Activated CD4-positive, CD25-positive, alpha-beta regulatory T cell treated with anti-CD3 and anti-CD28 coated beads, Interleukin-2, amount 50 U/mL, for 24 hours (primary cell): ENCODE measurements around the gene PDF.
"Not testable (repeated sequence)": the region's sequence is repeated elsewhere in the genome, so short reads cannot be mapped to it uniquely, and the experiment has no call there.

ENCODE experiments used
- ATAC-seq, 2 donors: fragments of 150-1000 bp; cut with Tn5 transposase; one replicate each; pipeline ENCODE4 v1.10.0; 2021; ENCODE audit warnings: mild to moderate bottlenecking in 1 of 2, moderate library complexity in 1 of 2

The PDF gene, protein sequence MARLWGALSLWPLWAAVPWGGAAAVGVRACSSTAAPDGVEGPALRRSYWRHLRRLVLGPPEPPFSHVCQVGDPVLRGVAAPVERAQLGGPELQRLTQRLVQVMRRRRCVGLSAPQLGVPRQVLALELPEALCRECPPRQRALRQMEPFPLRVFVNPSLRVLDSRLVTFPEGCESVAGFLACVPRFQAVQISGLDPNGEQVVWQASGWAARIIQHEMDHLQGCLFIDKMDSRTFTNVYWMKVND

DNA sequence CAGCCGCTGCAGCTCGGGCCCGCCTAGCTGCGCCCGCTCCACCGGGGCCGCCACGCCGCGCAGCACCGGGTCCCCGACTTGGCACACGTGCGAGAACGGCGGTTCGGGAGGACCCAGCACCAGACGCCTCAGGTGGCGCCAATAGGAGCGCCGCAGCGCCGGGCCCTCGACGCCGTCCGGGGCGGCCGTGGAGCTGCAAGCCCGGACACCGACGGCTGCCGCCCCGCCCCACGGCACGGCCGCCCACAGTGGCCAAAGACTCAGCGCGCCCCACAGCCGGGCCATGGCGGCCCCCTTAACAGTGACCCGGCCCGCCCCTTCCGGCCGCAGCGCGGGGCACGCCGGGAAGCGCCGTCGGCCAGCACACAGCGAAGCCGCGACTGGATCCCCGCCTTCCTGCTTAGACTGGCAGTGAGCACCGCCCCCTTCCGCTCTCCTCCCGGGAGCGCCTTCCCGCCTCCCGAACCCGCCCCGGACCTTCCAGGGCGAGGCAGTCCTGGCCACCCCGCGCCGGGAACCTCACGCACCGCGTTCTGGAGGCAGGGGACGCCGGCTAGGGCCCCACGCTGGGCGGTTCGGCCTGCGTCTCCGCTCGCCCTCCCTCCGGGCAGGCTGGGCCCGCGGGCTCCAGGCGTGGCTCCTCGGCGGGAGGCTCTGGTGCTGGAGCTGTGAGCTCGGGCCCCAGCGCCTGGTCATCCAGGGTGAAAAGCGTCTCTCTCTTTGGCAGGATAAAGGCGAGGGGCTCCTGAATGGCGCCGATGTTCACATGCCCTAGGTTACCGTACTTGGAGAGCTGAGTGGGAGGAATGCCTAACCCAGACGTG lies at the start of gene PDF:
Gene PDF, minus strand, starts transcription at position 303 of the 824 bp plus-strand sequence. Its CDS starts 18 bp downstream, at position 285.
- peak; percentile 97 to 98 for ATAC-seq

DNA sequence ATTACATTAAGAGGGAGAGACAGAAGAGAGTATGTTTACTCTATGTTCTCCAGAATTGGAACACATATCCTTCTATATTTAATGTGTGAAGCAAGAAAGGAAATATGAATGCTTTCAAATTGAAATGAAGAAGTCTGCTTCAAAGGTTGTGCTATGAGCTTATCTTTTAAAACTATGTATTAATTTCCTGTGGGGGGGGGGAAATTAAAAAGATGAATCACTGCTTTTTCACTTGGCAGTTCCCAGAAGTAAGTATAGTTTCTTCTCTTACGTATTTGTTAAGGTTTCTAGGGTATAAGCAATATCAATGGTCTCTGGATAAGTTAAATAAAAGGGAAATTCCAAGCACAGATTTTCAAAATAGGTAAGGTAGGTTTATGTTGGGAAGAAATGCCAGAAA lies 48.4 kb upstream of the PDF start:
- peak in 1 of 2 donors; percentile 45 for ATAC-seq

DNA sequence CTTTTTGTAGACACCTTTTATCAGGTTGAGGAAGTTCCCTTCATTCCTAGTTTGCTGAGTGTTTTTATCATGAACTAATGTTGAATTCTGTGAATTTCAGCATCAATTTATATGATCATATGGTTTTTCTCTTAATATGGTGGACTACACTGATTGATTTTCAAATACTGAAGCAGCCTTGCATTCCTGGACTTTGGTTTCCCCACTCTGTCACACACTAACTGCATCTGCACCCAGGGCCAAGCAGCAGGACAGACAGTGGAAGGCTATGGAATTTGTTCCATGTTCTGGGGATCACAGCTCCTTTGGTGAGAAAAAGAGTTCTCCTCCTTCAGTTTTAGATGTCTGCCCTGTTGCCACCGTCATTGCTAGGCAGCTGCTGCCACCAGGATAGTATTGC lies 47.6 kb upstream of the PDF start:
- no peak for ATAC-seq

DNA sequence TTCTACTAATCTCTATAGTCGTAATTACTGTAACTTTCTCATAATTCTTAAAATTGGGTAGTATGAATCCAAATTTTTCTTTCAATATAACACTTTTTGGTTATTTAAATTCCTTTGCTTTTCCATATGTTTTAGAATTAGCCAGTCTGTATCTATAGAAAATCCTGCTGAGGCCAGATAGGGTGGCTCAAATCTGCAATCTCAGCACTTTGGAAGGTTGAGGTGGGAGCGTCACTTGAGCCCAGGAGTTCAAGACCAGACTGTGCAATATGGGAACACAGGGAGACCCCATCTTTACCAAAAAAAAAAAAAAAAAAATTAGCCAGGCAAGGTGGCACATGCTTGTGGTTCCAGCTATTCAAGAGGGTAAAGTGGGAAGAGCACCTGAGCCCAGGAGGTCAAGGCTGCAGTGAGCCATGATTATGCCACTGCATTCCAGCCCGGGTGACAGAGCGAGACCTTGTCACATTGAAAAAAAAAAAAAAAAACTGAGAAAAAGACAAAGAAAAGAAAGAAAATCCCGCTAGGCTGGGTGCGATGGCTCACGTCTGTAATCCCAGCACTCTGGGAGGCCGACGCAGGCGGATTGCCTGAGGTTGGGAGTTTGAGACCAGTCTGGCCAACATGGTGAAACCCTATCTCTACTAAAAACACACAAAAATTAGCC lies 46.1 kb upstream of the PDF start:
- no peak for ATAC-seq

DNA sequence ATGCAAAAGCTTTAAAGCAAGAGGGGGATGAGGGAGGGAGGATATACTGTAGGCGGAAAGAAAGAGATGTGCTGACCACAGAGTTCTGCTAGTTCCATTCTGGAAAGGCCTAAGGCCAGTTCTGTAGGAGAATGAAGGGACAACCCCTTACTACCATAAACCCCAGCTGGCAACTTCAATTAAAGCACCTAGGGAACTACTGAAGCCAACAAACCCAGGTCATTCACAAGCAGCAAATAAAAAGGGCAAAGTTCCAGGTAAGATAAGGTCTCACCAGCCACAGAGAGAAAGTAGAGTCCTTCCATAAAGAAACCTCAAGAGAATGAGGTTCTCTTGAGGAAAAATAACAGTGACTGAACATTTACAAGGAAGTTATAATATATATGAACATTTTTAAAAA lies 42.6 kb upstream of the PDF start:
- no peak for ATAC-seq

DNA sequence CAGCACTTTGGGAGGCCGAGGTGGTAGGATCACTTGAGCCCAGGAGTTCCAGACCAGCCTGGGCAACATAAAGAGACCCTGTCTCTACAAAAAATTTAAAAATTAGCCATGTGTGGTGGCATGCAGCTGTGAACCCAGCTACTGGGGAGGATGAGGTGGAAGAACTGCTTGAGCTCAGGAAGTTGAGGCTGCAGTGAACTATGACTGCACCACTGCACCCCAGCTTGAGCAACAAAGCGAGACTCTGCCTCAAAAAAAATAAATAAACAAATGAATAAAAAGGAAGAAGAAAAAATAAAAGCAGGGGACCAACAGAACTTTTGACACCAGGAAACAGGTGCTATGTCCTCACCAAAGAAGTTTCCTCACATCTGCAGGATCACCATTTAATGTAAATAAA lies 41.2 kb upstream of the PDF start:
- ATAC-seq, result no peak

DNA sequence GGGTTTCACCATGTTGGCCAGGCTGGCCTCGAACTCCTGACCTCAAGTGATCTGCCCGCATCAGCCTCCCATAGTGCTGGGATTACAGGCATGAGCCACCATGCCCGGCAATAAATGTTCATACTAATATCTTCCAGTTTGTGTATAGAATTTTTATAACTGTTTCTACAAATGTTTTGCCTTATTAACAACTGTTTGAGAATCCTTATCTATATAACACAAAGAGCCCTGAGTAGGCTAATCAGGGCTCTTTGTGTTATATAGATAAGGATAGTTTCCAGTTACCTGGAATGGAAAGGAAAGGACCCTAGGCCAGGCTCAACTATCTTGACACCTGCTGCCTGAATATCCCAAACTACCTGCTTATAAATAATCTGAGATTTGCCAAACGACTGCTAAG lies 38.5 kb upstream of the PDF start:
- no peak for ATAC-seq

DNA sequence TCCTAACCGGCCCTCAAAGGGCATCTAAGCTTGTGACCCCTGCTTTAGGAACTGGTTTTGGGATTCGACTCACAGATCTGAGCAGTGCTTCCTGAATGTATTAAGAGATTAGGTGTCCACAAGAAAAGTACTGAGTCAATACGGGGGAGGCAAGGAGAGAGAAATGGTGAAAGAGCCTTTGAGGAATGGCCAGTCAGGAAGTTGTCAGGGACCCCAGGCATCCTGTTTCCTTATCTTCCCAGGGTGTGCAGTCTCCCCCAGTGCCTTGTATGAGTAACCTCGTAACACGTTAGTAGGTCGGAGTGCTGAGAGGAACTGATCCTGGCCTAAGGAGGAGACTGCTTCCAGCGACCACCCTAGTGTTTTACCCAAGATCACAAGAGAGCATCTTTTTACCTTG lies 37.6 kb upstream of the PDF start:
- no peak for ATAC-seq

DNA sequence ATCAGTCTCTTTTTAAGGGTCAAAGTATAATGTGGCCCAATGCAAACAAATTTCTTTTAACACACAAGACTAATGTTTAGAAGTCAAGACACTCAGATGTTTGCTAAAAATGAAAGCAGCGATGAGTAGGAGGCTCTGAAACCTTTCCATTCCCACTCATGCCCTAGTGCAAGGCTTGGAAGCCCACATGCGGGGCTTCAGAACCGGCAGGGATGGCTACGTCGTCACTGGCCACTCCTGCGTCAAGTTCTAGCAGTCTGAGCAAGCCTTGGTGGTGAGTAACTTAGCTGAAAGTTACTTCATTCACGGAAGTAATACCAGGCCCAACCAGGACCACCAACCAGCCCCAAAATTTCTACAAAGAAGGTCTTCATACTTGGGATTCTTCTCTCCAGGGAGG lies 36.0 kb upstream of the PDF start:
- ATAC-seq, result no peak

DNA sequence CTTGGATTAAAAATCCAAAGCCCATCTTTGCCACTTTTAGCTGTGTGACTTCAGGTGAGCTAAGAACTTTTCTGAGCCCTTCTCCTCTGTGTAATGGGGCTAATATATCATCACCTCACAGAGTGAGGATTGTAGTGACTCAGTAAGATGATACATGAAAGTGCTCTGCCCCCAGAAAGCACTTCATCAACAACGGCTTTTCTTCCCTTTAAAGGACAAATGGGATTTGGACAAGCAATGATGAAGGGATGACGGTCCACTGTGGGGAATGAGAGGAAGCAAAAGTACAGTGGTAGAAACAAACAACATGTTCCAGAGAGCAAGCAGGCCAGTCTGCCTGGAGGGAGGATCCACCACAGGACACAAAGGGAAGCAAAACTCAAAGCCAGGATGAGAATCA lies 35.5 kb upstream of the PDF start:
- no peak for ATAC-seq

DNA sequence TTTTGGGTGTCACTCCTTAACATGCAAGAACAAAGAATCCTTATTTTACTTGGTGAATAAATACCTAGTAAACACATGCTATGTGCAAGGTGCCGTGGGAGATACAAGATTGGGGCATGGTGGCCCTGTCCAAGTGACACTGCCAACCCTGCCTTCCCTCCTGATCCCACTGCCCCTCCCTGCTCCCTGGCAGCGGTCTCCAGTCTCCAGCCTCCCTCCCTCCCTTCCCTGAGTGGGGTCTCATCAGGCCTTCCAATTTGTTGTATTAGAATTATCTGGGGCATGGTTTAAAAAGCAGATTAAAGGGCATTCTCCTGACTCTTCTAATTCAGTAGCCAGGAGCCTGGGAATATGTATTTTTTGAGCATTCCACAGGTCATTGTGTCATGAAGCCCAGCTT lies 33.7 kb upstream of the PDF start:
- no peak for ATAC-seq

DNA sequence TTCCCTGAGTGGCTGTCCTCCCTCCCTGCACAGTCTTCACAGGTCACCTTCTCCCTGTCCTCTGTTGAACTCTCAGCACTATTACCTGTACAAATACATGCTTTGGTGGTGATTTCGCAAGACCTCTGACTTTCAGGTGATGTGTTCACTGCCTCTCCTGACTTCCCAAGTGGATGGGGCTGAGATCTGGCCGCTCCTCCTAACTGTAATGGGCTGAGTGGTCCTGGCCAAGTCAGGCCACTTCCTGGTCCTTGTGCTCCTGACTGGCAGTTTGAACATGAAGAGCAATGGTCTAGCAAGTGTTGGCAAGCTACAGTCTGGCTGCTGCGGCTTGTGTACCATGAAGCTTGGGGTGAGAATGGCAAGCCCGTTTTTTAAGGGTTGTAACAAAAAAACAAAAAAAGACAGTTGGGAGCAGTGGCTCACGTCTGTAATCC lies 32.9 kb upstream of the PDF start:
- ATAC-seq, result no peak

DNA sequence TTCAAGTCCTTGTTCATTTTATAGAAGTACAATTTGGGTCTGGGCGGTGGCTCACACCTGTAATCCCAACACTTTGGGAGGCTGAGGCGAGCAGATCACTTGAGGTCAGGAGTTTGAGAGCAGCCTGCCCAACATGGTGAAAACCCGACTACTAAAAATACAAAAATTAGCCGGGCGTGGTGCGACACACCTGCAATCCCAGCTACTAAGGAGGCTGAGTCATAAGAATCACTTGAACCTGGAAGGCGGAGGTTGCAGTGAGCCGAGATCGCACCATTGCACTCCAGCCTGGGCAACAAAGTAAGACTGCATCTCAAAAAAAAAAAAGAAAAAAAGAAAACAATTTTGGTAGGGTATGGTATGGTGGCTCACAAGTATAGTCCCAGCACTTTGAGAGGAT lies 29.7 kb upstream of the PDF start:
- ATAC-seq, result not testable (repeated sequence)

DNA sequence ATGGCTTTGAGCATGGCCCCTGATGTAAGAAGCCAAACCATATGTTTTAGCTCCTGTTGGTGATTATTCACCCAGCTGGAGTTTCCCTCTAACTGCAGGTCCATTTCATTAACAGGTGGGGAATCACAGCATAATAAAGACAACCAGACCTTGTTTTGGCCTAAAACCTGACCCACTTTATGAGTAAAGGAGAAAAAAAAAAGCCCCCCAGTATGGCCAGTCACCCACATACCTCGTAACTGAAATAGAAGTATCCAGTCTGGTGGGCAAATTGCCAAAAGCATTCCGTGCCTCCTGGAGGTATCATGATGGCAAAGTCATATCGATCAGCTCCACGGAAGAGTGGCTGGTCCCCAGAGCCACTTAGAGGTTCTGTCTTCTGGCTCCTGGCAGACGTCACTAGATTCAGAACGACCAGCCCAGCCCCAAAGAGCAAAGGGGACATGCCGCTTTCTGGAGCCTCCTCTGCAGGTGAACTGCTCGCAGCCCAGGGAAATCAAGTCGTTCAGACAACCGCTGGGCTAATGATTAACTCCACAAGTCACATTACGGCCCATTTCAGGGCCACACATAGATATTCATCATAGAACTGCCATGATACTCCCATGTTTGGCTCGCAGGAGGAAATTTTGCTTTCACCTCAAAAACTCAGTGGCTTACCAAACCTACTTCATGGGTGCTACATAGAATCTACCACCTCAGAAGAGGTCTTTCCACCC lies 21.1 kb upstream of the PDF start, which contains the start of gene TMED6:
Gene TMED6, minus strand, starts transcription at position 478 of the 719 bp plus-strand sequence. Its CDS starts 33 bp downstream, at position 445.
- no peak for ATAC-seq

DNA sequence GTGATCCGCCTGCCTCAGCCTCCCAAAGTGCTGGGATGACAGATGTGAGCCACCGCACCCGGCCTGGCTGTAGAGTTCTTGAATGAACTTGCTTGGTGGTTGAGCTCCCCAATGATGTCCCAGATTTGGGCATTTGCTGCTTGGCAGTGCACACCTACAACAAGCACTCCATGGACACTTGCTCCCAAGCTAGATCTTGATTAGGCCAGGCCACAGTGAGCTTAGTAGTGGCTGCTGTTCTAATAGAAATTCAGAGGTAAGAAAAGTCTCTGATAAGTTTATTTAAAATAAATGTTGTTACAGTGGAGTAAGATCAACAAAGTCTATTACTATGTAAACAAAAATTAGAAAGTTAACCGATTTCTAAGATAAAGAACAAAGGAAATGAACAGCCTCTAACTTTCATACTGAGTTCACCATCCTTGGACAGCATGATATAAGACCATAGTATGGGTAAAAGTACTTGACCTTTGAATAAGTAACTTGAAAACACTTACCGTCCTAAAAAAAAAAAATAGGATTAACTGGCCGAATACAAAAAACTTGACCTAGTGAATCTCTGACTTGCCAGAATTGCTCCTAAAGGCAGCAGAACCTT lies 20.2 kb upstream of the PDF start:
- ATAC-seq, result no peak

DNA sequence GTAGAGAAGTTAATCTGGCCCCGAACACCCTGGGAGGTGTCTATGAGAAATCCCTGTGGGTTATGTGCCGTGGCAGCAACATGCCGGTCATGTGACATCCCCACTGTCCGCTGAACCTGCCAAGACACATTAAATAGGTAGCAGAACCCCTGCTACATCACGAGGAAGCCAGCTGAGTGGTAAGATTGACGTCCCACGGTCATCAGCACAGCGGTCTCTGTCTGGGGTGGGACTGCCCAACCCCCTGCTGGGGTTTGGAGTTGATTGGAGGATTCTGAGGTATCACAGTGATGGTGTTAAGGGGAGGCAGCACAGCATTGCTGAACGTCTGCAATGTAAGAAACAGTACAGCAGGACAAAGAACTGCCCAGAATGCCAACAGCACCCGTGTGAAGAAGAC lies 19.1 kb upstream of the PDF start:
- no peak for ATAC-seq

DNA sequence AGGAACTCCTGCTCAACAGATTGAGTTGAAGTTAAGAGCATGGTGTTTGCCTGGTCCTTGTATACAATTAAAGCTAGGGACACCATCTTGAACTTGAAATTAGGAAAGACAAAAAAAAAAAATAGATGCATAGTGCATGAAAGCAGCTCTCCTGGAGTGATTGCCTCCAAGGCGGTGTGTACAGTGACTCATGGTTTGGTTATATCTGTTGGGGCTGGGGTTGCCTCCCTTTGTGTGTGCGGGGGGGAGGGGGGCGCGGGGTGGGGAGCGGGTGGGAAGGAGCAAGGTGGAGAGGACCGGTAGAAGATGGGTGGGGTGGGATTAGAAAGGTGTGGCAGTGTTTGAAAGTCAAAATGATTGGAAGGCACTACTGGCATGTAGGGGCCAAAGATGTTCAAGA lies 17.8 kb upstream of the PDF start:
- no peak for ATAC-seq

DNA sequence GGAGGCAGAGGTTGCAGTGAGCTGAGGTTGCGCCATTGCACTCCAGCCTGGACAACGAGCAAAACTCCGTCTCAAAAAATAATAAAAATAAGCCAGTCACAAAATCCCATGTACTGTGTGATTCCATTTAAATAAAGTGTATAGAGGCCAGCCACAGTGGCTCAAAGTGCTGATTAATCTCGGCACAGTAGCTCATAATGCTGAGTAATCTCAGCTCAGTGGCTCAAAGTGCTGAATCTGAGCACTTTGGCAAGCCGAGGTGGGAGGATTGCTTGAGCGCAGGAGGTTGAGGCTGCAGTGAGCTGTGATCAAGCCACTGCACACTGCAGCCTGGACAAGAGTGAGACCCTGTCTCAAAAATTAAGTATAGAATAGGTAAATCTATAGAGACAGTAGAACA lies 16.3 kb upstream of the PDF start:
- peak in 1 of 2 donors; percentile 19 for ATAC-seq

DNA sequence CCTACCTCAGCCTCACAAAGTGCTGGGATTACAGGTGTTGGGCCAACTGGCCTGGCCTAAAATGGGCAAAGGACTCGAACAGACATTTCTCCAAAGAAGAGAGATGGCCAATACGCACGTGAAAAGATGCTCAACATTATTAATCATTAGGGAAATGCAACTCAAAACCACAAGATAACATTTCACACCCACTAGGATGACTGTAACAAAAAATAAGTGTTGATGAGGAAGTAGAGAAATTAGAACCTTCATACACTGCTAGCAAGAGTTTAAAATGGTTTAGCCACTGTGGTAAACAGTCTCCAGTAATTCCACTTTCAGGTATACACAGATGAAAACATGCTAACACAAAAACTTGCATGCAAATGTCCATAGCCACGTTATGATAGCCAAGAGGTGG lies 15.5 kb upstream of the PDF start:
- ATAC-seq, result peak; percentile 29 to 46

DNA sequence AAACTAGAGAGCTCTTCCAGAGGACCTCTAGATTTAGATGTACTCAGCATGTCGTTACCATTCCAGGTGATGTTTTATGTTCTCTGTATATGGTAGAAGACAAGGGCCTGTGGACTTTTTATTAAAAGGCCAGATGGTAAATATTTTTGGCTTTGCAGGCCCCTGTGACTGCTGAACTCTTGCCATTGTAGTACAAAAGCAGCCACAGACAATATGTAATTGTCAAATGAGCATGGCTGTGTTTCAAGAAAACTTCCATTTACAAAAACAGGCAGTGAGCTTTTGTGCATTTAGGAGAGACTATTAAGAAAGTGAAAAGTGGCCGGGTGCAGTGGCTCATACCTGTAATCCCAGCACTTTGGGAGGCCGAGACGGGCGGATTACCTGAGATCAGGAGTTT lies 13.8 kb upstream of the PDF start:
- no peak for ATAC-seq

DNA sequence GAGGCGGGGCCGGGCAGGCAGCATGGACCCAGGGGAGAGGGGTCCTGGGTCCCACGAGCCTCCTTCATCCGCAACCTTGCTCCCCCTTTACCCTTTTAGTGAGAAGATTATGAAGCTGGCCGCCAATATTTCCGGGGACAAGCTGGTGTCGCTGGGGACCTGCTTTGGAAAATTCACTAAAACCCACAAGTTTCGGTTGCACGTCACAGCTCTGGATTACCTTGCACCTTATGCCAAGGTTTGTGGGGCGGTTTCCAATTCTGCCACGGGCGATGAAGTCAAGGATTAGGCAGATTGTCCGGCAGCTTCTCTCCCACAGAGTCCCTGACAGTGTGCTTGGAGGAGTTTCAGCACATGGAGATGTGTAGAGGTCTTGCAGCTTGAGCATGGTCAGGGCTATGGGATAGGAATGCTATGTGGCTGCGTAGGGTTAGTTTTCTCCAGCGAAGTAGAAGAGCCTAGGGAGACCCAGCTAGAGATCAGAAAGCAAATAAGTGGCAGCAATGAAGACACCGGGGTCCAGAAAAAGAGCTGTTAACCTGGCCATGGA lies 9.8 kb upstream of the PDF start:
- ATAC-seq, result no peak
